WTC11 (cell line): Measurements from ENCODE around the gene TCOF1. TPM values are rescaled to one million over a fixed set of nuclear protein-coding genes. Genes with fewer than 3 reads are reported as not detected.

Experiments used
- ATAC-seq: fragments of 200-7000 bp; cut with Tn5 transposase; 2 replicates; pipeline ENCODE4 v1.10.0; 2021; ENCODE audit warnings: mild to moderate bottlenecking, moderate library complexity
- CTCF ChIA-PET: fragments of 300-600 bp; sonication (Branson Sonifier 250); formaldehyde crosslinking; loops from one replicate; lab custom pipeline; 2021; ENCODE audit warnings: antibody characterized with exemption; lab: Charles Lee
- POLR2A ChIA-PET: fragments of 350-600 bp; sonication (Branson Sonifier 250); formaldehyde crosslinking; loops from one replicate; lab custom pipeline; 2021; ENCODE audit warnings: antibody characterized with exemption; lab: Charles Lee
- DNase-seq: peaks from one replicate; pipeline ENCODE4 v3.0.0; 2021; ENCODE audit warnings: low spot score
- H3K27ac Mint-ChIP-seq: 2 replicates; pipeline ENCODE4 v1.8.0; 2021; ENCODE audit warnings: mixed read lengths
- H3K27me3 Mint-ChIP-seq: 2 replicates; pipeline ENCODE4 v1.8.0; 2021; ENCODE audit warnings: low read depth, mild to moderate bottlenecking, moderate library complexity, mixed read lengths
- H3K36me3 Mint-ChIP-seq: 2 replicates; pipeline ENCODE4 v1.8.0; 2021; ENCODE audit warnings: mixed read lengths
- H3K4me1 Mint-ChIP-seq: 2 replicates; pipeline ENCODE4 v1.8.0; 2022; ENCODE audit warnings: mixed read lengths
- H3K4me3 Mint-ChIP-seq: 2 replicates; pipeline ENCODE4 v1.8.0; 2021; ENCODE audit warnings: mild to moderate bottlenecking, moderate library complexity, mixed read lengths
- H3K9me3 Mint-ChIP-seq: 2 replicates; pipeline ENCODE4 v1.8.0; 2021; ENCODE audit warnings: mixed read lengths
- AFF4 ChIP-seq: sonication (generic); formaldehyde crosslinking; IDR thresholded peaks from 2 replicates; pipeline ENCODE4 v1.8.1; 2023; ENCODE audit warnings: mild to moderate bottlenecking, missing genetic modification reagents, borderline replicate concordance
- ATF1 ChIP-seq: sonication (generic); formaldehyde crosslinking; IDR thresholded peaks from 2 replicates; pipeline ENCODE4 v1.8.1; 2023; ENCODE audit warnings: mild to moderate bottlenecking, moderate library complexity, missing genetic modification reagents
- ATF2 ChIP-seq: sonication (generic); formaldehyde crosslinking; IDR thresholded peaks from 2 replicates; pipeline ENCODE4 v1.8.1; 2022; ENCODE audit warnings: low read depth, missing genetic modification reagents, borderline replicate concordance
- E2F4 ChIP-seq: sonication (generic); formaldehyde crosslinking; IDR thresholded peaks from 2 replicates; pipeline ENCODE4 v1.8.1; 2022; ENCODE audit warnings: low read depth, mild to moderate bottlenecking, moderate library complexity, missing genetic modification reagents, borderline replicate concordance
- ELF4 ChIP-seq: sonication (generic); formaldehyde crosslinking; IDR thresholded peaks from 2 replicates; pipeline ENCODE4 v1.8.1; 2022; ENCODE audit warnings: low read depth, mild to moderate bottlenecking, moderate library complexity, missing genetic modification reagents
- ERG ChIP-seq: fragments of 250-450 bp; sonication (Bioruptor Pico); IDR thresholded peaks from 2 replicates; pipeline ENCODE4 v1.8.0; 2021; ENCODE audit warnings: mild to moderate bottlenecking
- ESRRA ChIP-seq: sonication (generic); formaldehyde crosslinking; IDR thresholded peaks from 2 replicates; pipeline ENCODE4 v1.8.1; 2022; ENCODE audit warnings: mild to moderate bottlenecking, missing genetic modification reagents, borderline replicate concordance
- HMGXB4 ChIP-seq: sonication (generic); formaldehyde crosslinking; IDR thresholded peaks from 2 replicates; pipeline ENCODE4 v1.8.1; 2023; ENCODE audit warnings: mild to moderate bottlenecking, moderate library complexity, missing genetic modification reagents
- MAX ChIP-seq: sonication (generic); formaldehyde crosslinking; IDR thresholded peaks from 2 replicates; pipeline ENCODE4 v1.8.0; 2022; ENCODE audit warnings: mild to moderate bottlenecking, missing genetic modification reagents
- MXD4 ChIP-seq: fragments of 250-450 bp; sonication (Bioruptor Pico); IDR thresholded peaks from 2 replicates; pipeline ENCODE4 v1.8.0; 2021; ENCODE audit warnings: mild to moderate bottlenecking, moderate library complexity, borderline replicate concordance
- NR2C2 ChIP-seq: sonication (generic); formaldehyde crosslinking; IDR thresholded peaks from 2 replicates; pipeline ENCODE4 v1.8.0; 2022; ENCODE audit warnings: mild to moderate bottlenecking, missing genetic modification reagents
- NR3C1 ChIP-seq: sonication (generic); formaldehyde crosslinking; conservative IDR thresholded peaks from 2 replicates; pipeline ENCODE4 v1.8.1; 2023; ENCODE audit warnings: low read depth, mild to moderate bottlenecking, missing genetic modification reagents
- PRDM15 ChIP-seq: sonication (generic); formaldehyde crosslinking; IDR thresholded peaks from 2 replicates; pipeline ENCODE4 v1.8.0; 2022; ENCODE audit warnings: missing genetic modification reagents
- RELA ChIP-seq: sonication (generic); formaldehyde crosslinking; IDR thresholded peaks from 2 replicates; pipeline ENCODE4 v1.8.1; 2022; ENCODE audit warnings: missing genetic modification reagents, mild to moderate bottlenecking, borderline replicate concordance
- SP1 ChIP-seq: sonication (generic); formaldehyde crosslinking; conservative IDR thresholded peaks from 2 replicates; pipeline ENCODE4 v1.8.1; 2022; ENCODE audit warnings: missing genetic modification reagents
- ZBTB21 ChIP-seq: sonication (generic); formaldehyde crosslinking; IDR thresholded peaks from 2 replicates; pipeline ENCODE4 v1.8.1; 2023; ENCODE audit warnings: mild to moderate bottlenecking, missing genetic modification reagents, borderline replicate concordance
- ZNF396 ChIP-seq: fragments of 250-450 bp; sonication (Bioruptor Pico); IDR thresholded peaks from 2 replicates; pipeline ENCODE4 v1.8.0; 2021; ENCODE audit warnings: mild to moderate bottlenecking, moderate library complexity, borderline replicate concordance
- ZNF423 ChIP-seq: fragments of 250-450 bp; sonication (Bioruptor Pico); IDR thresholded peaks from 2 replicates; pipeline ENCODE4 v2.1.2; 2022; ENCODE audit warnings: mild to moderate bottlenecking, moderate library complexity
- ZNF532 ChIP-seq: fragments of 250-450 bp; sonication (Bioruptor Pico); IDR thresholded peaks from 2 replicates; pipeline ENCODE4 v1.9.0; 2021; ENCODE audit warnings: mild to moderate bottlenecking, borderline replicate concordance
- ZNF671 ChIP-seq: fragments of 250-450 bp; sonication (Bioruptor Pico); IDR thresholded peaks from 2 replicates; pipeline ENCODE4 v1.8.0; 2021; ENCODE audit warnings: mild to moderate bottlenecking
- total RNA-seq: library from RNA; stranded (reverse); gene quantifications from 3 replicates; pipeline ENCODE4 v1.2.3, GENCODE V29; 2021

TCOF1 gene
- total RNA-seq, 1 experiment from 2014 or later = 174 TPM

- no peaks in the 10 kb centered on the region for H3K27me3 Mint-ChIP-seq
- peaks cover 13% of the 10 kb centered on the region for H3K4me1 Mint-ChIP-seq
- H3K4me3 Mint-ChIP-seq = no peak overlapping the region
- CTCF ChIA-PET = interaction anchor here (1.1 to 1.6 kb wide), 2 partner anchors 44 to 73 kb away, joined by 4 to 7 read pairs; partner anchors contain the start of gene ARSI
- no peak for ATAC-seq
- TF ChIP-seq ZNF396 (CRISPR knock-in tag) (no peak), SP1 (CRISPR knock-in tag) (no peak), HMGXB4 (CRISPR knock-in tag) (no peak), NR3C1 (no peak), ERG (CRISPR knock-in tag) (no peak), NR2C2 (CRISPR knock-in tag) (no peak), AFF4 (no peak), MXD4 (no peak), ATF2 (no peak), PRDM15 (CRISPR knock-in tag) (no peak), ZNF532 (no peak), ELF4 (CRISPR knock-in tag) (no peak), E2F4 (CRISPR knock-in tag) (no peak), ZNF423 (CRISPR knock-in tag) (no peak), ESRRA (no peak), MAX (CRISPR knock-in tag) (no peak), ZNF671 (CRISPR knock-in tag) (no peak), RELA (no peak), ATF1 (no peak), ZBTB21 (no peak)
- TF ChIP-seq, all 79 proteins: peak for 0
- Mint-ChIP-seq H3K27ac (no peak overlapping the region), H3K36me3 (no peaks in the 10 kb centered on the region), H3K9me3 (no peaks in the 10 kb centered on the region)
- no peak for DNase-seq
- POLR2A ChIA-PET = no interaction called here
Observed at GRCh38 chr5:150346592-150346991, 10.9 kb upstream of the TCOF1 start.
